Measurements from ENCODE around the gene CCDC74B. TPM values are rescaled to one million over a fixed set of nuclear protein-coding genes. Genes with fewer than 3 reads are reported as not detected.
"Not testable (repeated sequence)": the region's sequence is repeated elsewhere in the genome, so short reads cannot be mapped to it uniquely, and the experiment has no call there.

The CCDC74B gene
- total and polyA plus RNA-seq, 3 experiments from 2014 or later = 0.59 to 0.85 (median 0.84) TPM

- DNase-seq, CTCF ChIA-PET: not testable (repeated sequence)
Observed at GRCh38 chr2:130160838-130161705, 16.2 kb upstream of the CCDC74B start.

GRCh38 chr2:130160131-130160530, 15.2 kb upstream of the CCDC74B start:
- no peak overlapping the region for H3K27ac ChIP-seq (ENCODE audit: low read depth, low read length)
- H3K4me3 Mint-ChIP-seq = no peak overlapping the region
- ChIA-PET POLR2A (no interaction called here), CTCF (no interaction called here)
- no peak for DNase-seq
- H3K9me3 Mint-ChIP-seq = no peaks in the 10 kb centered on the region
- H3K4me3 ChIP-seq (ENCODE audit: low read length) = no peak overlapping the region
- peaks cover 3% of the 10 kb centered on the region for H3K36me3 ChIP-seq (ENCODE audit: insufficient read depth, low read length)
- no peaks in the 10 kb centered on the region for H3K9me3 ChIP-seq (ENCODE audit: low read length)
- H3K4me1 Mint-ChIP-seq = peaks cover 0 to 11% (median 5%) of the 10 kb centered on the region in 3 donors
- H3K27ac Mint-ChIP-seq = no peak overlapping the region
- no peaks in the 10 kb centered on the region for H3K27me3 ChIP-seq (ENCODE audit: insufficient read depth, low read length, poor library complexity, severe bottlenecking)
- no peaks in the 10 kb centered on the region for H3K4me1 ChIP-seq (ENCODE audit: insufficient read depth, low read length)
- no peaks in the 10 kb centered on the region for H3K27me3 Mint-ChIP-seq
- H3K36me3 Mint-ChIP-seq = peaks cover 2 to 73% (median 4%) of the 10 kb centered on the region in 3 donors

More at GRCh38 chr2:130160838-130161705, 16.2 kb upstream of the CCDC74B start:
- Mint-ChIP-seq H3K4me1 (peaks cover 0 to 11% (median 5%) of the 10 kb centered on the region in 3 donors), H3K36me3 (peaks cover 6 to 73% (median 9%) of the 10 kb centered on the region in 3 donors), H3K27ac (peak overlapping the region in 1 of 8 donors; percentile 21)
- H3K9me3 Mint-ChIP-seq; H3K27me3 ChIP-seq (ENCODE audit: insufficient read depth, low read length, poor library complexity, severe bottlenecking); H3K9me3 ChIP-seq (ENCODE audit: low read length); H3K36me3 ChIP-seq (ENCODE audit: insufficient read depth, low read length); H3K4me3 ChIP-seq (ENCODE audit: low read length); H3K27ac ChIP-seq (ENCODE audit: low read depth, low read length); H3K4me1 ChIP-seq (ENCODE audit: insufficient read depth, low read length); H3K27me3 Mint-ChIP-seq; POLR2A ChIA-PET; H3K4me3 Mint-ChIP-seq: not testable (repeated sequence)

GRCh38 chr2:130159376-130159775, 14.5 kb upstream of the CCDC74B start:
- H3K4me1 ChIP-seq (ENCODE audit: insufficient read depth, low read length); H3K4me3 ChIP-seq (ENCODE audit: low read length); H3K27me3 Mint-ChIP-seq; H3K9me3 ChIP-seq (ENCODE audit: low read length); DNase-seq; H3K36me3 ChIP-seq (ENCODE audit: insufficient read depth, low read length); POLR2A ChIA-PET; H3K27me3 ChIP-seq (ENCODE audit: insufficient read depth, low read length, poor library complexity, severe bottlenecking); CTCF ChIA-PET; H3K4me3 Mint-ChIP-seq; H3K9me3 Mint-ChIP-seq; H3K27ac ChIP-seq (ENCODE audit: low read depth, low read length): not testable (repeated sequence)
- peak overlapping the region in 1 of 8 donors; percentile 85 for H3K27ac Mint-ChIP-seq
- peaks cover under 1 to 74% (median 1%) of the 10 kb centered on the region in 3 donors for H3K36me3 Mint-ChIP-seq
- H3K4me1 Mint-ChIP-seq = peaks cover 0 to 11% (median 5%) of the 10 kb centered on the region in 3 donors

- no peak for DNase-seq
- peaks cover 0 to 11% (median 5%) of the 10 kb centered on the region in 3 donors for H3K4me1 Mint-ChIP-seq
- H3K36me3 Mint-ChIP-seq = peaks cover 0 to 74% (median 0%) of the 10 kb centered on the region in 3 donors
- H3K9me3 ChIP-seq (ENCODE audit: low read length) = no peaks in the 10 kb centered on the region
- H3K4me3 ChIP-seq (ENCODE audit: low read length) = no peak overlapping the region
- H3K27me3 ChIP-seq (ENCODE audit: insufficient read depth, low read length, poor library complexity, severe bottlenecking) = no peaks in the 10 kb centered on the region
- no peak overlapping the region for H3K27ac ChIP-seq (ENCODE audit: low read depth, low read length)
- peaks cover 1% of the 10 kb centered on the region for H3K36me3 ChIP-seq (ENCODE audit: insufficient read depth, low read length)
- H3K9me3 Mint-ChIP-seq = no peaks in the 10 kb centered on the region
- no peaks in the 10 kb centered on the region for H3K4me1 ChIP-seq (ENCODE audit: insufficient read depth, low read length)
- peak overlapping the region in 2 of 8 donors; percentile 55 to 90 for H3K27ac Mint-ChIP-seq
- no peaks in the 10 kb centered on the region for H3K27me3 Mint-ChIP-seq
- ChIA-PET CTCF (no interaction called here), POLR2A (no interaction called here)
- H3K4me3 Mint-ChIP-seq = no peak overlapping the region
Observed at GRCh38 chr2:130158631-130159030, 13.7 kb upstream of the CCDC74B start.

- H3K27ac ChIP-seq (ENCODE audit: low read depth, low read length); H3K27me3 ChIP-seq (ENCODE audit: insufficient read depth, low read length, poor library complexity, severe bottlenecking); H3K36me3 ChIP-seq (ENCODE audit: insufficient read depth, low read length); H3K4me1 ChIP-seq (ENCODE audit: insufficient read depth, low read length); H3K4me3 ChIP-seq (ENCODE audit: low read length); H3K9me3 ChIP-seq (ENCODE audit: low read length); H3K9me3 Mint-ChIP-seq; CTCF ChIA-PET; DNase-seq; POLR2A ChIA-PET; H3K4me3 Mint-ChIP-seq; H3K27me3 Mint-ChIP-seq: not testable (repeated sequence)
- Mint-ChIP-seq H3K27ac (peak overlapping the region in 4 of 8 donors; percentile 33 to 90 (median 54)), H3K36me3 (peaks cover 0 to 75% (median 0%) of the 10 kb centered on the region in 3 donors), H3K4me1 (peaks cover 0 to 11% (median 5%) of the 10 kb centered on the region in 3 donors)
Observed at GRCh38 chr2:130157825-130158514, 13.1 kb upstream of the CCDC74B start.

GRCh38 chr2:130157354-130157753, 12.4 kb upstream of the CCDC74B start:
- H3K9me3 ChIP-seq (ENCODE audit: low read length); H3K4me1 ChIP-seq (ENCODE audit: insufficient read depth, low read length); H3K27ac ChIP-seq (ENCODE audit: low read depth, low read length); H3K4me3 ChIP-seq (ENCODE audit: low read length); H3K27me3 ChIP-seq (ENCODE audit: insufficient read depth, low read length, poor library complexity, severe bottlenecking); POLR2A ChIA-PET; H3K27me3 Mint-ChIP-seq; H3K36me3 ChIP-seq (ENCODE audit: insufficient read depth, low read length); CTCF ChIA-PET; H3K9me3 Mint-ChIP-seq; H3K4me3 Mint-ChIP-seq; DNase-seq: not testable (repeated sequence)
- Mint-ChIP-seq H3K4me1 (peaks cover 0 to 11% (median 5%) of the 10 kb centered on the region in 3 donors), H3K36me3 (peaks cover 0 to 73% (median 0%) of the 10 kb centered on the region in 3 donors), H3K27ac (peak overlapping the region in 1 of 8 donors; percentile 54)

GRCh38 chr2:130156624-130157004, 11.7 kb upstream of the CCDC74B start:
- no peak for DNase-seq
- Histone ChIP-seq H3K27me3 (ENCODE audit: insufficient read depth, low read length, poor library complexity, severe bottlenecking) (no peaks in the 10 kb centered on the region), H3K9me3 (ENCODE audit: low read length) (no peaks in the 10 kb centered on the region), H3K27ac (ENCODE audit: low read depth, low read length) (no peak overlapping the region), H3K4me1 (ENCODE audit: insufficient read depth, low read length) (no peaks in the 10 kb centered on the region), H3K4me3 (ENCODE audit: low read length) (no peak overlapping the region), H3K36me3 (ENCODE audit: insufficient read depth, low read length) (no peaks in the 10 kb centered on the region)
- no peak overlapping the region for H3K4me3 Mint-ChIP-seq
- peaks cover 0 to 78% (median 0%) of the 10 kb centered on the region in 3 donors for H3K36me3 Mint-ChIP-seq
- H3K27ac Mint-ChIP-seq = peak overlapping the region in 2 of 8 donors; percentile 32 to 47
- no peaks in the 10 kb centered on the region for H3K9me3 Mint-ChIP-seq
- POLR2A ChIA-PET = no interaction called here
- CTCF ChIA-PET = no interaction called here
- H3K27me3 Mint-ChIP-seq = no peaks in the 10 kb centered on the region
- H3K4me1 Mint-ChIP-seq = peaks cover 0 to 11% (median 5%) of the 10 kb centered on the region in 3 donors

- POLR2A ChIA-PET; CTCF ChIA-PET; H3K27ac ChIP-seq (ENCODE audit: low read depth, low read length); DNase-seq; H3K4me3 Mint-ChIP-seq; H3K27me3 Mint-ChIP-seq; H3K36me3 ChIP-seq (ENCODE audit: insufficient read depth, low read length); H3K9me3 ChIP-seq (ENCODE audit: low read length); H3K9me3 Mint-ChIP-seq; H3K4me3 ChIP-seq (ENCODE audit: low read length); H3K27me3 ChIP-seq (ENCODE audit: insufficient read depth, low read length, poor library complexity, severe bottlenecking); H3K4me1 ChIP-seq (ENCODE audit: insufficient read depth, low read length): not testable (repeated sequence)
- Mint-ChIP-seq H3K36me3 (peaks cover 0 to 74% (median 0%) of the 10 kb centered on the region in 3 donors), H3K27ac (peak overlapping the region in 1 of 8 donors; percentile 47), H3K4me1 (peaks cover 0 to 11% (median 5%) of the 10 kb centered on the region in 3 donors)
Observed at GRCh38 chr2:130155956-130156623, 11.2 kb upstream of the CCDC74B start.

Measured in CD8-positive, alpha-beta memory T cell (primary cell).